ENCODE results near the gene LTO1.

- no peak for TF ChIP-seq CTCF (IDR thresholded peaks at IDR 0.05)
- TF ChIP-seq POLR2A (IDR thresholded peaks at IDR 0.05): no peak
Measured at GRCh38 chr11:69692422-69692821, 17.3 kb upstream of the LTO1 start.

Data from uterus (tissue), 2 donors.